ENCODE measurements around the gene CNTNAP2.
"Not testable (repeated sequence)": the region's sequence is repeated elsewhere in the genome, so short reads cannot be mapped to it uniquely, and the experiment has no call there.

CNTNAP2 gene

DNA sequence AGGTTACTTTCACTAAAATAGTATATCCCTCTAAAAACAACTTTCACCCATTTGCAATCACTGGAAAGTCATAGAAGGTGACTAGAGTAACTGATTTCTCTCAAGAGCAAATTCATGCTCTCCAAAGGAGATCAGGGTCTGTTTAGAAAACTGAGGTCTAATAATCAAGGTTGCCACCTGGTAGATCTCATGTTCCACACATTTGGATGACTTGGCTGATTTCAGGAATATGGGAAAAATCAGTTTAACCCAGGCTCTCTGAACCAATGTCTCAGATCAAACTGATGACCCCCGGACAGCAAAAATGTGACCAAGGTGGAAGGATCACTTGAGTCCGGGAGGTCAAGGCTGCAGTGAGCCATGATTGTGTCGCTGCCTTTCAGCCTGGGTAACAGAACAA, 1911.6 kb downstream of the CNTNAP2 start:
- DNase-seq (ENCODE audit: low spot score) = no peak

DNA sequence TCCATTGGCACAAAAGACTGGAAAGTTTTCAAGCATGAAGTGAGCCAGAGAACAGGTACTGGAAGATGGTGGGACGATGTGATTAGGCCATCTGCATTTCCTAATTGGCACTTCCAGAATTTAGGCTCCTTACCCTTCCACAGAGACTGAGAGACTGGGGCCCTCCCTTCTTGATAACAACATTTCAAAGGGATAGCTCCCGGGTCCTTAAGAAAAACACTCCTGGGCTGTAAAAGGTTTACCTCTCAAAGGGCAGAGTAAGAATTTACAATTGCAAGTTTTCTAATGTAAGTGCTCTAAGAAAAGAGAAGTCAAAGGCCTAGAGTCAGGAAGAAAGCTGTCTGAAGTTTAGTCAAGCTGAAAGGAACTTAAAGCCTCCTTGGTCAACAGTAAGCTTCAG, 1914.4 kb downstream of the CNTNAP2 start:
- no peak for DNase-seq (ENCODE audit: low spot score)

DNA sequence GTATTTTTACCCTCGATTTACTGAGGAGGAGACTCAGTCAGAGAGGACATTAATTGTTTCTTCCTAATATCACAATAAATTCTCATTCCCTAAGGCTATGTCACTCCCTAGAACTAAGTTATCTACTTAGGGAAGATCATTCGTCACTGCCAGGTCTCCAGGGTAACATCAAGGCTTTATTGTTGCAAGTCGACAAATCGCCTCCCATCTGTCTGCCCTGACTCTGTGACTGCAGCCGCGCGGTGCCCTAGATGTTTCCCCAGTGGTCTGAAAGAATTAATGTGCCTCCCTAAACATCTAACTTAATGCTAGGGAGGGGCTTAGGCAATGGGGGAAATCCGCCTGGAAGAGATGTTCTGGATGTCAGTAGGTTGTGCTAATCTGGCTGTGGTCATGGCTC, 1915.2 kb downstream of the CNTNAP2 start:
- DNase-seq (ENCODE audit: low spot score) = no peak

DNA sequence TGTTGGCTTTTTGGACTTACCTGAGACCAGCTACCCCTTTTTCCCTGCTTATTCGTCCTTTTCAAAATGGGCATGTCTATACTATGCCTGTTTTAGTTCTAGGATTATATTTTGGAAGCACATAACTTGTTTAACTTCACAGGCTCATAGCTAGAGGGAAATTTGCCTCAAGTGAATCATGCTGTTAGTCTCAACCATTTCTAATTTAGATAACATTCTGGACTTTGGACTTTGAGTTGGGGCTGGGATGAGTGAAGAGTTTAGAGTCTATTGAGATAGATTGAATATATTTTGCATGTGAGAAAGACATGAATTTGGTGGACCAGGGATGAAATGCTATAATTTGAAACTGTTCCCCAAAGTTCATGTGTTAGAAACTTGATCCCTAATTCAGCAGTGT, 1919.3 kb downstream of the CNTNAP2 start:
- DNase-seq (ENCODE audit: low spot score) = no peak

DNA sequence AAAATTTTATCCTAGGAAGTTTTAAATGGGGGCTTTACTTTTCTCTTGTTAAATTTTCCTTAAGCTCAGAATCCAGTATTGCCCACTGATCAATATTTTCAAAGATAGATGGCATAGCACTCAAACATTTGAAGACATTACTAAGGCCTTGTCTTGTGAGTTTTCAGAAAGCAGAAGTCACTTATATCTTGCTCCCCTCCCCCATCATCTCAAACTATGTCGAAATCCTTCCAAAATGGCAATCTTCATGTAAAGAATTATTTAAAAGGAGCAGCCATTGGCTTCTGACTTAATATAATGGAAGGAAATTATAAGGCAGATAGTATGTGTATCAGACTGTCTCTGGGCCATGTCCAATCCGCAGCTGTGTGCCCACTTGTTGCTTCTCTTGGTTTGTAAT, 1920.4 kb downstream of the CNTNAP2 start:
- DNase-seq (ENCODE audit: low spot score) = no peak

DNA sequence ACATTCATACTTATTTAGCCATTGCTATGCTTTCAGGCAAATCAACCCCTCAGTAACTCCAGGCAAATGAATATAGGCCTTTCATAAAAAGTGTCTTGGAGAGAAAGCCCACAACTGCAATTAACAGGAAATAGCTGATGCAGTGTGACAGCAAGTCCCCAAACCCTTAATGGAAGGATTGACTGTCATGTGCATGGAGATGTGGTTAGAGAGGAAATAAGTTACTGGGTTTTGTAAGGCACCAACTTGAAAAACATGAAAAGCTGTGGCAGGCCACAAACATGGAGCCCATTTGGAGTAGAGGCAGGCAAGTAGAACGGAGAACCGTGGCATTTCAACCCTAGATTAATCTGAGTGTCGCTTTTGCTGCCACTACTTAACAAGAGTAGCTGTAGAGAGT, 1924.6 kb downstream of the CNTNAP2 start:
- DNase-seq (ENCODE audit: low spot score) = no peak

DNA sequence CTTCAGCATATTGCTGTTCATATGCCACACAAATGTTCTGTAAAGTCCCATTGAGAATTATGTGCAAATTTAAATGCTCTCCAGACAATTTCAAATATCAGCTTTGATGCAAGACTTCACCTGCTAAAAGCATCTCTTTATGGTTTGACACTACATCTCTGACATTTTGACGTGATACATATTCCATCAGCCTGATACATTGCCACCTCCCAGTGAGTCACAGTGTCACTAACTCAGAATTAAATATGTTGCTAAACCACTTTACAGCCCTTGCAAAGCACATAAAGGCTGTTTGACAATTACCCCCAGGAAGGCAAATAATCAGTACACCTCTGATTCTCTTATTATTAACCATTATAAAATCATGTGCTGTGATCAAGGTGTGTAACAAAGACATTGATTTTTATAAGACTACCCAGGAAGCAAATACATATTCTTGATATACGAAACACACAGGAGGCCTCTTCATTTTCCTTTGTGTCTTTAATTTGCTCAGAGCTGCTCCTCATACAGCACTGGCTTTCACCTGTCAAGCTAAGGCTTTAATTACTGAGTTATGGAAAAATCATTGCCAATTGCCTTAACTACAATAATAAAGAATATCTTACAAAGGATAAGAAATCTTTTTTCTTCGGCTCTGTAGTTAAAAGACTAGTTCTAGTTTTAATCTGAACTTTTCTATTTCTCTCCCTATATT, 1926.5 kb downstream of the CNTNAP2 start:
- DNase-seq (ENCODE audit: low spot score) = no peak

DNA sequence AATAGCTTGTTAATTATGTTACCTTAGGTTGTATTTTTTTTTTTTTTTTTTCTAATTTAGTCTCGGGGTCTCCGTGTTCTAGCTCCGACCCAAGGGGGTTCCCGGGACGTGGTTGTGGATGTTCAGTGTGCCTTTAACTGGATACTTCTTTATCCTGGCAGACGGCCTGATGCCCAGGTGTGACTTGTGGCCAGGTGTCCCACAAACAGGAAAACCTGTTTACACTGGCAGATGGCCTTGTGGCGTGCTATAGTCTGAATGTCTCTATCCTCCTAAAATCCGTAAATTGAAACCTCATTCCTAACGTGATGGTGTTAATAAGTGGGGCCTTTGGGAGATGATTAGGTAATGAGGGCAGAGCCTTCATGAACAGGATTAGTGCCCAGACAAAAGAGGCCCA, 1927.6 kb downstream of the CNTNAP2 start:
- no peak for DNase-seq (ENCODE audit: low spot score)

DNA sequence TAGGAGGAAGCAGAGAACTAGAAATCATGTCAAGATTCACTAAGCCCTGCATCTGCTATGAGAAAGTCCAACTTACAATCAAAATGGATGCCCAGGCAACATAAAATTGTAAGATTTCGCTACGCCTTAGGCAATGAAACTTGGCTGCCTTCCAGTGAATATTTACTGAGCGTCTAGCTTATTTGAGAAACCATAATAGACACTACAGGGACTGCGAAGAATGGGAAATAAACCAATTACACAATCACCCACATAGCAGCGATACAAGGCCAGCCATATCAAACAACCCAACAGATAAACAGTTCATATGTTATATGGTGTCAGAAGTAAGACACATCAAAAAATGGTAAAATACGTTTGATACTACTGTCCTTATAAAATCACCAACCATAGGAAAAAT, 1928.9 kb downstream of the CNTNAP2 start:
- DNase-seq (ENCODE audit: low spot score) = no peak

DNA sequence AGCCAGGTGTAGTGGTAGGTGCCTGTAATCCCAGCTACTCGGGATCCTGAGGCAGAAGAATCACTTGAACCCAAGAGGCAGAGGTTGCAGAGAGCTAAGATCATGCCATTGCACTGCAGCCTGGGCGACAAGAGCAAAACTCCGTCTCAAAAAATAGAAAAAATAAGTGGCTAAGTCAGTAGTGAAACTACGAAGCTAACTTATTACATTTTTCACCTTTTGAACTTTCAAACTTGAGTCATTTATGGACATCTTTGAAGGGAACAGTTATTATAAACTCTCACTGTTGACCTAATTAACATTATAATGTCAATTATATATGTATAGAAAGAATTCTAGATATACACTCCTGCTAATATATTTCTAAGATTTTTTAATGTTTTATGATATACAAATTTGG, 1932.5 kb downstream of the CNTNAP2 start:
- no peak for DNase-seq (ENCODE audit: low spot score)

DNA sequence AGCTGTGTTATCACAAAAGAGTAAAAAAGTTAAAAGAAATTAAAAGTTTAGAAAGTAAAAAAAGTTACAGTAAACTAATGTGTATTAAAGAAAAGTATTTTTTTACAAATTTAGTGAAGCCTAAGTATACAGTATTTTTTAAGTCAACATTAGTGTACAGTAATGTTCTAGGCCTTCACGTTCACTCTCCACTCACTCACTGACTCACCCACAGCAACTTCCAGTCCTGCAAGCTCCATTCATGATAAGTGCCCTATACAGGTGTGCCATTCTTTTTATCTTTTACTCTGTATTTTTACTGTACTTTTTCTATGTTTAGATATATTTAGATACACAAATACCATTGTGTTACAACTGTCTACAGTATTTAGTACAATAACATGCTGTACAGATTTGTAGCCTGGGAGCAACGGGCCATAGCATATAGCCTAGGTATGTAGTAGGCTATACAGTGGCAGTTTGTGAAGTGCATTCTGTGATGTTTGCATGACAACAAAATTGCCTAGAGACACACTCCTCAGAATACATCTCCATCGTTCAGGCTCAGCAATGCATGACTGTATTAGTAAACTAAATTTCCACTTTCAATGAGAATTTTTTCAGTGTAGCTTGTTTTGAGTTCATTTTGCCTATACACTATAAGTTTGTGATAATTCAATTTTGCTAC, 1934.0 kb downstream of the CNTNAP2 start:
- DNase-seq (ENCODE audit: low spot score) = no peak

DNA sequence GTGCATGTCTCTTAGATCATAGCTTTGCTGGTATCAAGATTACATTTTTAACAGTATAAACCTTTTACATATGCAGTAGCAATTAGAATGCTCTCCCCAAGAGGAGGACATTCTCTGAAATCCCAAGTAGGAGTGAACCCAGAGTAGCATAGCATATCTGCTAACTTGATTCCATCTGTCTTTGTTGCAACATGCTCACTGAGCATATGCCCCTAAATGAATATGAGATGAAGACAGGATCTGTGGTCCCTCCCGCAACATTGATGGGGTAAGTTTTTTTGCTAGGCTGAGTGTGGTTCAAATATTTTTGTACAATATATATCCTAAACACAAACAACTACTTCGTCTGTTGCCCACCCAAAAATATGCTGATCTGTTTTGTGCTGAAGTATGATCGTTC, 1939.8 kb downstream of the CNTNAP2 start:
- DNase-seq (ENCODE audit: low spot score) = no peak

DNA sequence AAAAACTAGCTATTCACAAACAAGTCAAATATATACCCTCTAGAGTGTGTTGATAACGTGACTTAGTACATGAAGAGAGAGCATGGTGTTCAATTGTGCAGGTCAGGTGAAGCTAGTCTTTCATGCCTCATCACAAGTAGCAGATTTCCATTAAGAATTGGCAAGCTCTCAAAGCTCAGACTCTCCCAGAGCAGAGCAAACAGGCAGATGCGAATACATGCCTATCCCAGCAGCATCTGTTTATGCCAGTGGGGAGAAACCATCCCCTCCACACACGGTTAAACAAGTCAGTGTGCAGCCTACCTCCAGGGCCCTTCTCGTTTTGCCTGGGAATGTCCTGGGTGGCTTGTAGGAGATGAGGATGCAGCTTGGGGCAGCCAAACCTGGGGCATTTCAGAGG, 1941.5 kb downstream of the CNTNAP2 start:
- no peak for DNase-seq (ENCODE audit: low spot score)

DNA sequence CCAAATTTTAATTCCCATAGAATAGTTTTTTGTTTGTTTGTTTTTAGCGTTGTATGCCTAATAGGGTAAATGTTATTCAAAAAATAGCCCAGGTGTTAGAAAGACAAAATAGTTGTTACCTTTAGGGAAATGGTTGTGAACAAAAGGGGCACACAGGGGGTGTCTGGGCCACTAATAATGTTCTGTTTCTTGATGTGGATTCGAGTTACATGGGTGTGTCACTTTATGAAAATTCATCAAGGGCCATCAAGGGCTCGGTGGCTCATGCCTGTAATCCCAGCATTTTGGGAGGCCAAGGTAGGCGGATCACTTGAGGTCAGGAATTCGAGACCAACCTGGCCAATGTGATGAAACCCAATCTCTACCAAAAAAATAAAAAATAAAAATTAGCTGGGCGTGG, 1942.2 kb downstream of the CNTNAP2 start:
- no peak for DNase-seq (ENCODE audit: low spot score)

DNA sequence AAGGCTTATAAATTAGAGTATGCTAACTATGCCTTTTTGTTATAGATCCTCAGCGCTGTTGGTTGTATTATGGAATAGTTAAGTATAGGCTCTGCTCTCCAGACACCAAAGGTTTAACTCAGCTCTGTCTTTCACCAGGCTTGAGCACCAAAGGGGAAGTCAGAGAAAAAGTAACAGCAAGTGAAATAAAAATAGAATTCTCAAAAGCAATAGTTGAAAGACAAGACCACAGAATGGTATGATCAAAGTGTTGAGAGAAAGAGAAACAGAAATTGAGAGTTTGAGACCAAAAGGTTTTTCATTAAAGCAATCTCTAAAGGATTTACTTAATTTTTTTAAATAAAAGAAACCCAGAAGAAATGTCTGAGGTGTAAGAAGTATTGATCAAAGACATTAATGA, 1944.1 kb downstream of the CNTNAP2 start:
- no peak for DNase-seq (ENCODE audit: low spot score)

DNA sequence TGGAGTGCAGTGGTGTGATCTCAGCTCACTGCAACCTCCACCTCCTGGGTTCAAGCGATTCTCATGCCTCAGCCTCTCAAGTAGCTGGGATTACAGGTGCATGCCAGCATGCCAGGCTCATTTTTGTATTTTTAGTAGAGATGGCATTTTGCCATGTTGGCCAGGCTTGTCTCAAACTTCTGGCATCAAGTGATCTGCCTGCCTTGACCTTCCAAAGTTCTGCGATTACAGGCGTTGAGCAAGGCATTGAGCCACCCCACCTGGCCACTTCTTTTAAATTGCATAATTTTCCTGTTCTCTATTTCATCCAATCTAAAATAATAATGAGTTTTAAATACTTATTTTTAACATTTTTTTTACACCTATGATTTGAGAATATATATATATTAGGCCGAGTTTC, 1961.5 kb downstream of the CNTNAP2 start:
- not testable (repeated sequence) for DNase-seq (ENCODE audit: low spot score)

DNA sequence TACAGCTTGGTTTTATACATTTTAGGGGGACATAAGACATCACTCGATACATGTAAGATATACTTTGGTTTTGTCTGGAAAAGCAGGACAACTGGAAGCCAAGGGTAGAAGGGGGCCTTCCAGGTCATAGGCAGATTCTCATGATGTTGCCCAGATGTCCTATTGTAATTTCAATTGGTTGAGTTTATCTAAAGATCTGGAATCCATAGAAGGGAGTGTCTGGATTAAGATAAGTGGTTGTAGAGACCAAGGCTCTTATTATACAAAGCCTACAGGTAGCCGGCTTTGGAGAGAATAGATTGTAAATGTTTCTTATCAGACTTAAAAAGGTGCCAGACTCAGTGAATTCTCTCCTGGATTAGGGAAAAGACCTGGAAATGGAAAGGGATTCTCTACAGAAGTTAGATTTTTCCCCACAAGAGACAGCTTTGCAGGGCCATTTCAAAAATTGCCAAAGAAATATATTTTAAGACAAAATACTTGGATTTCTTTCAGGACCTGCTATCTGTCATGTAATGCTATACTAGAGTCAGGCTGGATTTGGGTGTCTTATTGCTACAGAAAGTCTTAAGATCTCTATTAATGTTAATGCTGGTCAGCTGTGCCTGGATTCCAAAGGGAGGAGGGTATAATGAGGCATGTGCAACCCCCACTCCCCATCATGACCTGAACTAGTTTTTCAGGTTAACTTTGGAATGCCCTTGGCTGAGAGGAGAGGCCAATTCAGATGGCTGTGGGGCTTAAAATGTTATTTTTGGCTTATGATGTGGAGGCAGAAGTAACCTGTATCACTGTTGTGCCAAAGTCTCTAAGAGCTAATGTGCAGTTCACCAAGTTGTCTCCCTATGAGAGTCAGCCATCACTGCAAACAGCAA, 1962.8 kb downstream of the CNTNAP2 start:
- DNase-seq (ENCODE audit: low spot score) = no peak

DNA sequence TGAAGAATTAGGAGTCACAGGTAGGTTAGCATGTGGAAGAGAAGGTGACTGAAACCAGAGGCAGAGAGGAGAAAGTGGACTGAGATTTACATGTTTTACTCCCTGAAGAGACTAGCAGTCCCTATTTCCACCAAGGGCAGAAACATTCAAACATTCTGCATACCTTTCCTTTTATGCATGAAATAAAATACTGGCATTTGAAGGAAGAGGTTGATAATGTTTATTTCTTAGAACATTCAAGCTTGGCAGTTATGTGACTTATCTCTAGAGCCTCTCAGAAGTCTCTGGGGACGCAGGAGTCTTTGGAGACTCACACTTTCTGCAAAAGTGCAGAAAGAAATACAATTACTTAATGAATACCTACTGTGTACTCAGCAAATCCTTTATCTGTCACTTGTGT, 1966.8 kb downstream of the CNTNAP2 start:
- DNase-seq (ENCODE audit: low spot score) = no peak

DNA sequence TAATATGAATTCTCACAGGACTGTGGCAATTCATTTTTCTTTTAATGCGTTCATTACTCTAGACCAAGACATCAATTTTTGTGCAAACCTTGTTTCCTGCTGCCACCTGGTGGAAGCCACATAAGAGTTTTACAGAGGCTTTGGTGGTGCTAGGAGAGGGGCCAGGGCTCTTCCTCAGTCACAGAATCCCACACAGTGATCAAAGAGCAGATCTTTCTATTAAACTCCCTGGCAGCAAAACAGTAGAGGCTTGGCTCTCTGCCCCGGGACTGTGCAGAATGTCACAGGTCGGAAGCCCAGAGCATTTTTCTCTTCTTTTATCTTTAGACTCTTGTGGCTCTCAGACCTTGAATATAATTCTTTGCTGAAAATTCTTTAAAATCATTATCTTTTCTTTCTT, 1967.5 kb downstream of the CNTNAP2 start:
- DNase-seq (ENCODE audit: low spot score) = peak; percentile 88

DNA sequence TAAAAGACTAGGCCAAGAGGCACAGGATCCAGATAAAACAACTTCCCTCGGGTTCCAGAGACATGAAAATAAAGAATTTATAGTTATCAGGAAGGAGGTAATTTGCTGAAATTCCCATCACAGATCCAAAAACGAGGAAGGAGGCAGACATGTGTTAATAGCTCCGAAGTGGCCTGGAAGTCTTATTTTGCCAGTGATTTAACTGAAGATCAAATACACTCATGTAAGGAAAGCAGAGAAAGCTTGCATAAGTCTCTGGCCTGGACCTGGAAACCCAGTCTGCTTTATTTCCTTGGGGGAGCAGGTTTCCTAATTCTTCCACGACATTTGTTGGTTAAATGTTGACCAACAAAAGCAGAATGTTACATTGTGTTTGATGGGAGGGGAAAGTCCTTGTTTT, 1975.3 kb downstream of the CNTNAP2 start:
- DNase-seq (ENCODE audit: low spot score) = no peak

DNA sequence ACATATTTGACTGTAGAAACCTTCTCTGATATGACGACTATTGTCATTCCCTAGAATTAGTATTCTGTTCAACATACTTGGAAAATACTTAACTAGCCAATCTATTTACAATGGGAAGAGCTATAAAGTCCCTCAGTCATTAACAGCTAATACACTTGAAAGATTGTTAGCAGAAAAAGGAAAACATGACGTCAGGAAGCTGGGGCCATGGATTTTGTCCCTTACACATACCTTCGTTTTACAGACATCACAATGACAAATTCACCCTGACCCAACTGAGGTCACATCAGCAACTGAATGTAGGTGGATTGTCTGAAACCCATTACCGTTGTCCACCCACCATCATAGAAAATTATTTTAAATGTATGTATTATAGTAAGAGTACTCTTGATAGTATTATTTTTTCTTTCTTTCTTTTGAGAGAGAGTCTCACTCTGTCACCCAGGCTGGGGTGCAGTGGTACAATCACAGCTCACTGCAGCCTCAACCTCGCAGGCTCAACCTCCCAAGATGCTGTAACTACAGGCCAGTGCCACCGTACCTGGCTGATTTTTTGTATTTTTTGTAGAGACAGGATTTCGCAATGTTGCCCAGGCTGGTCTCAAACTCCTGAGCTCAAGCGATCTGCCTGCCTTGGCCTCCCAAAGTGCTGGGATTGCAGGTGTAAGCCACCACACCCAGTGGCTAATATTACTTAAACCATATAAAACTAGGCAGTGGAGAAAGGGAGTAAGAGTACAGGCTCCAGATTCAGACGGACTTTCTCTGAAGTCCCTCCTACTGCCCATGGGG, 1977.0 kb downstream of the CNTNAP2 start:
- no peak for DNase-seq (ENCODE audit: low spot score)

DNA sequence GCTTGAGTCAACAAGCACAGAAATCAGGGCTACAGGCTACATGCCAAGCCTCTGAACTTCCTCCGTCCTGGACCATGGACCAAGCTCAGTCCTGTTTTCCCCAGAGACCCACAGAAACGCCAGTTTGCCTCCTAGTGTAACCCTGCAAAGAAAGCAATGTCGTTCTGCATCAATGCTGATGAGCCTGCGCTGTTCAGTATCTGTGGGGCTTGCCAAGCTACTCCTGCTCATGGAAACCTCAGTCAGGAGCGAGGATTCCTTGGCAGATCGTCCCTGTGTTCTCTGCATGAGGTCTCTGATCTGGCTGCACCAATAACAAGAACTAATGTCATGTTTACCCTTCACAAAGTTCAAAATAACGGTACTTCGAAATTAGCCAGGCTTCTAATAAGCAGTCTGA, 1978.5 kb downstream of the CNTNAP2 start:
- no peak for DNase-seq (ENCODE audit: low spot score)
